ENCODE data around the gene GPR27. TPM values are rescaled to one million over a fixed set of nuclear protein-coding genes. Genes with fewer than 3 reads are reported as not detected.

The GPR27 gene
- total and polyA plus RNA-seq, 2 of the 8 experiments (the other 6 are each of a cell fraction or from before 2014, with no cell fraction given), result 11.3 to 12.5 TPM

DNA sequence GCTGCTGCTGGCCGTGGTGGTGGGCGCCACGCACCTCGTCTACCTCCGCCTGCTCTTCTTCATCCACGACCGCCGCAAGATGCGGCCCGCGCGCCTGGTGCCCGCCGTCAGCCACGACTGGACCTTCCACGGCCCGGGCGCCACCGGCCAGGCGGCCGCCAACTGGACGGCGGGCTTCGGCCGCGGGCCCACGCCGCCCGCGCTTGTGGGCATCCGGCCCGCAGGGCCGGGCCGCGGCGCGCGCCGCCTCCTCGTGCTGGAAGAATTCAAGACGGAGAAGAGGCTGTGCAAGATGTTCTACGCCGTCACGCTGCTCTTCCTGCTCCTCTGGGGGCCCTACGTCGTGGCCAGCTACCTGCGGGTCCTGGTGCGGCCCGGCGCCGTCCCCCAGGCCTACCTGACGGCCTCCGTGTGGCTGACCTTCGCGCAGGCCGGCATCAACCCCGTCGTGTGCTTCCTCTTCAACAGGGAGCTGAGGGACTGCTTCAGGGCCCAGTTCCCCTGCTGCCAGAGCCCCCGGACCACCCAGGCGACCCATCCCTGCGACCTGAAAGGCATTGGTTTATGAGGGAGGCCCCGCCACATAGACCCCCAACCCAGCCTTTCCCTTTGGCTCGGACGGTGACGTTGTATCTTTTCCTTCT is 1.1 kb downstream of the GPR27 start (continued):
- TF ChIP-seq, protein P1, sequence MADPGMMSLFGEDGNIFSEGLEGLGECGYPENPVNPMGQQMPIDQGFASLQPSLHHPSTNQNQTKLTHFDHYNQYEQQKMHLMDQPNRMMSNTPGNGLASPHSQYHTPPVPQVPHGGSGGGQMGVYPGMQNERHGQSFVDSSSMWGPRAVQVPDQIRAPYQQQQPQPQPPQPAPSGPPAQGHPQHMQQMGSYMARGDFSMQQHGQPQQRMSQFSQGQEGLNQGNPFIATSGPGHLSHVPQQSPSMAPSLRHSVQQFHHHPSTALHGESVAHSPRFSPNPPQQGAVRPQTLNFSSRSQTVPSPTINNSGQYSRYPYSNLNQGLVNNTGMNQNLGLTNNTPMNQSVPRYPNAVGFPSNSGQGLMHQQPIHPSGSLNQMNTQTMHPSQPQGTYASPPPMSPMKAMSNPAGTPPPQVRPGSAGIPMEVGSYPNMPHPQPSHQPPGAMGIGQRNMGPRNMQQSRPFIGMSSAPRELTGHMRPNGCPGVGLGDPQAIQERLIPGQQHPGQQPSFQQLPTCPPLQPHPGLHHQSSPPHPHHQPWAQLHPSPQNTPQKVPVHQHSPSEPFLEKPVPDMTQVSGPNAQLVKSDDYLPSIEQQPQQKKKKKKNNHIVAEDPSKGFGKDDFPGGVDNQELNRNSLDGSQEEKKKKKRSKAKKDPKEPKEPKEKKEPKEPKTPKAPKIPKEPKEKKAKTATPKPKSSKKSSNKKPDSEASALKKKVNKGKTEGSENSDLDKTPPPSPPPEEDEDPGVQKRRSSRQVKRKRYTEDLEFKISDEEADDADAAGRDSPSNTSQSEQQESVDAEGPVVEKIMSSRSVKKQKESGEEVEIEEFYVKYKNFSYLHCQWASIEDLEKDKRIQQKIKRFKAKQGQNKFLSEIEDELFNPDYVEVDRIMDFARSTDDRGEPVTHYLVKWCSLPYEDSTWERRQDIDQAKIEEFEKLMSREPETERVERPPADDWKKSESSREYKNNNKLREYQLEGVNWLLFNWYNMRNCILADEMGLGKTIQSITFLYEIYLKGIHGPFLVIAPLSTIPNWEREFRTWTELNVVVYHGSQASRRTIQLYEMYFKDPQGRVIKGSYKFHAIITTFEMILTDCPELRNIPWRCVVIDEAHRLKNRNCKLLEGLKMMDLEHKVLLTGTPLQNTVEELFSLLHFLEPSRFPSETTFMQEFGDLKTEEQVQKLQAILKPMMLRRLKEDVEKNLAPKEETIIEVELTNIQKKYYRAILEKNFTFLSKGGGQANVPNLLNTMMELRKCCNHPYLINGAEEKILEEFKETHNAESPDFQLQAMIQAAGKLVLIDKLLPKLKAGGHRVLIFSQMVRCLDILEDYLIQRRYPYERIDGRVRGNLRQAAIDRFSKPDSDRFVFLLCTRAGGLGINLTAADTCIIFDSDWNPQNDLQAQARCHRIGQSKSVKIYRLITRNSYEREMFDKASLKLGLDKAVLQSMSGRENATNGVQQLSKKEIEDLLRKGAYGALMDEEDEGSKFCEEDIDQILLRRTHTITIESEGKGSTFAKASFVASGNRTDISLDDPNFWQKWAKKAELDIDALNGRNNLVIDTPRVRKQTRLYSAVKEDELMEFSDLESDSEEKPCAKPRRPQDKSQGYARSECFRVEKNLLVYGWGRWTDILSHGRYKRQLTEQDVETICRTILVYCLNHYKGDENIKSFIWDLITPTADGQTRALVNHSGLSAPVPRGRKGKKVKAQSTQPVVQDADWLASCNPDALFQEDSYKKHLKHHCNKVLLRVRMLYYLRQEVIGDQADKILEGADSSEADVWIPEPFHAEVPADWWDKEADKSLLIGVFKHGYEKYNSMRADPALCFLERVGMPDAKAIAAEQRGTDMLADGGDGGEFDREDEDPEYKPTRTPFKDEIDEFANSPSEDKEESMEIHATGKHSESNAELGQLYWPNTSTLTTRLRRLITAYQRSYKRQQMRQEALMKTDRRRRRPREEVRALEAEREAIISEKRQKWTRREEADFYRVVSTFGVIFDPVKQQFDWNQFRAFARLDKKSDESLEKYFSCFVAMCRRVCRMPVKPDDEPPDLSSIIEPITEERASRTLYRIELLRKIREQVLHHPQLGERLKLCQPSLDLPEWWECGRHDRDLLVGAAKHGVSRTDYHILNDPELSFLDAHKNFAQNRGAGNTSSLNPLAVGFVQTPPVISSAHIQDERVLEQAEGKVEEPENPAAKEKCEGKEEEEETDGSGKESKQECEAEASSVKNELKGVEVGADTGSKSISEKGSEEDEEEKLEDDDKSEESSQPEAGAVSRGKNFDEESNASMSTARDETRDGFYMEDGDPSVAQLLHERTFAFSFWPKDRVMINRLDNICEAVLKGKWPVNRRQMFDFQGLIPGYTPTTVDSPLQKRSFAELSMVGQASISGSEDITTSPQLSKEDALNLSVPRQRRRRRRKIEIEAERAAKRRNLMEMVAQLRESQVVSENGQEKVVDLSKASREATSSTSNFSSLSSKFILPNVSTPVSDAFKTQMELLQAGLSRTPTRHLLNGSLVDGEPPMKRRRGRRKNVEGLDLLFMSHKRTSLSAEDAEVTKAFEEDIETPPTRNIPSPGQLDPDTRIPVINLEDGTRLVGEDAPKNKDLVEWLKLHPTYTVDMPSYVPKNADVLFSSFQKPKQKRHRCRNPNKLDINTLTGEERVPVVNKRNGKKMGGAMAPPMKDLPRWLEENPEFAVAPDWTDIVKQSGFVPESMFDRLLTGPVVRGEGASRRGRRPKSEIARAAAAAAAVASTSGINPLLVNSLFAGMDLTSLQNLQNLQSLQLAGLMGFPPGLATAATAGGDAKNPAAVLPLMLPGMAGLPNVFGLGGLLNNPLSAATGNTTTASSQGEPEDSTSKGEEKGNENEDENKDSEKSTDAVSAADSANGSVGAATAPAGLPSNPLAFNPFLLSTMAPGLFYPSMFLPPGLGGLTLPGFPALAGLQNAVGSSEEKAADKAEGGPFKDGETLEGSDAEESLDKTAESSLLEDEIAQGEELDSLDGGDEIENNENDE (IDR thresholded peaks at IDR 0.05; ENCODE audit: insufficient replicate concordance, low read length), result no peak
- no peak for TF ChIP-seq TAF1 (IDR thresholded peaks at IDR 0.05; ENCODE audit: low read depth, low read length)
- TF ChIP-seq RNF2 (IDR thresholded peaks at IDR 0.05; ENCODE audit: borderline replicate concordance, low read depth, low read length, missing control alignments, poor library complexity, severe bottlenecking), result peak; percentile 63
- TF ChIP-seq EZH2 (IDR thresholded peaks at IDR 0.05; ENCODE audit: low read depth, low read length, severe bottlenecking), result peak; percentile 67
- peak; percentile 52; the same call in 1 of the 2 replicates for TF ChIP-seq SUZ12 (IDR thresholded peaks at IDR 0.05; ENCODE audit: low read length)
- peak; percentile 18; the same call in 1 of the 2 replicates for TF ChIP-seq PHF8 (conservative IDR thresholded peaks at IDR 0.05; ENCODE audit: low read depth, low read length)

All from H1 (cell line).